ENCODE results near the gene IRF6. TPM values are rescaled to one million over a fixed set of nuclear protein-coding genes. Genes with fewer than 3 reads are reported as not detected.

IRF6 gene
- total RNA-seq, 1 donor from 2014 or later, result 0.53 TPM

DNA sequence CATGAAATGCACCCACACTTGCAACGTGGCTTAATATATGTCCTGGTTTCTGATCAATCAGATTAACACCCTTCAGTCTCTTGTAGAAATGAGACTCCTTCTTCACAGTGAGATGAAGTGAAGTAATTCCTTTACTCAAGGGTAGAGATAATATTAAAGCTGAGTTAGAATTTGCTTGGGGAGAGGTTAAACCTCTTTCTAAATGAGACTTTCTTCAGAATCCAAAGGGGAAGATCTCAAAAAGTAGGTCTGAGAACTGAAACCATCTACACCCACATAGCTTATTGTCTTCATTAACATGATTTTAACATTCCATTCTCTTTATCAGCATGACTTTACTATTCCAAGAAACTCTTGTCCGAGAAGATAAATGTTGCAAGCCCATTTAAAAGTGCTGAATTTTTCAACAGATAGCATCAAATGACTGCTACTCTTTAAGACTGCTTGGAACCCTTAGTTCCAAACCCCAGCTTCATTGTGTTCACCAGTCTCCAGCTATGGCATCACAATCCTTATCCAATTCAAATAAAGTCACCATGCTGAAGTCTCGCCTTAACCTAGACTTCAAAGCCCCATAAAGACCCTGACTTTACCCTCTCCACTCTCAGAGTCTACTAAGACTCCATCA lies 69.3 kb downstream of the IRF6 start:
- DNase-seq (ENCODE audit: low read depth), result no peak

Other genes with a start within 250 kb of the IRF6 start
- gene CAMK1G, start 222.4 kb downstream of the IRF6 start, total RNA-seq, result not detected in 2 replicates
- gene LAMB3, start 153.7 kb downstream of the IRF6 start, total RNA-seq, result 8.5 and 18.2 TPM in 2 replicates
- 0.37 and 0.57 TPM in 2 replicates for gene G0S2, start 130.7 kb downstream of the IRF6 start, total RNA-seq
- gene HSD11B1, start 101.3 kb downstream of the IRF6 start, total RNA-seq, result 1.2 and 2.0 TPM in 2 replicates
- 0.03 and 0.05 TPM in 2 replicates for gene TRAF3IP3, start 50.1 kb downstream of the IRF6 start, total RNA-seq
- 2.6 and 4.1 TPM in 2 replicates for gene C1orf74, start 21.6 kb downstream of the IRF6 start, total RNA-seq
- 6.7 and 6.8 TPM in 2 replicates for gene UTP25, start 21.8 kb upstream of the IRF6 start, total RNA-seq
- 6.8 and 11.3 TPM in 2 replicates for gene SYT14, start 132.1 kb upstream of the IRF6 start, total RNA-seq

Data from myocyte (in vitro differentiated cells).